Lung microvascular endothelial cell (primary cell): ENCODE results near the gene LORICRIN. TPM values are rescaled to one million over a fixed set of nuclear protein-coding genes. Genes with fewer than 3 reads are reported as not detected.
A peak's percentile ranks its signal among the peaks of the same experiment; 100 is the strongest.

Experiments
- DNase-seq, 2 donors: peaks; one replicate each; pipeline versions ENCODE4 v3.0.0 to v3.0.0-alpha.2; 2010; ENCODE audit warnings: low read depth in 2 of 2
- total RNA-seq: library from RNA; depleted of rRNA; stranded (reverse); fragments of >200 nt; gene quantifications from 2 replicates; pipeline ENCODE4 v1.2.1, GENCODE V29; 2014

Gene LORICRIN, protein sequence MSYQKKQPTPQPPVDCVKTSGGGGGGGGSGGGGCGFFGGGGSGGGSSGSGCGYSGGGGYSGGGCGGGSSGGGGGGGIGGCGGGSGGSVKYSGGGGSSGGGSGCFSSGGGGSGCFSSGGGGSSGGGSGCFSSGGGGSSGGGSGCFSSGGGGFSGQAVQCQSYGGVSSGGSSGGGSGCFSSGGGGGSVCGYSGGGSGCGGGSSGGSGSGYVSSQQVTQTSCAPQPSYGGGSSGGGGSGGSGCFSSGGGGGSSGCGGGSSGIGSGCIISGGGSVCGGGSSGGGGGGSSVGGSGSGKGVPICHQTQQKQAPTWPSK
- total RNA-seq = not detected in 2 replicates

DNA sequence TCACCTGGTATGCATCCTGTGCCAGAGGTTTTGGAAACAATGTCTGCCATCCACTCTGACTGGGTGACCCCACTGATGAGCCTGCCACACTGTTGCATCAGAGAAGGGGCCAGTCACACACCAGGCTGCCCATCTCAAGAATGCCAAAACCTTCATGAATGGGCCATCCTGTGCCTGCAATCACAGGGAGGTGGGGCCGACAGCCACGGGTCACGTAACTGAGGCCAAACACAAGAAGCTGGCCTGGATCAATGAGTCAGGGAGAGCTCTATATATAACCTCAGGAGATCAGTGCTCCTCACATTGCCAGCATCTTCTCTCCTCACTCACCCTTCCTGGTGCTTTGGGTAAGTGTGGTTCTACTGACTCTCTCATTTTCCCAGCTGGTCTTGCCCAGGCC lies at the start of gene LORICRIN:
TSS of gene LORICRIN (plus strand) at position 301 of the 400 bp plus-strand sequence. CDS start 1,263 bp downstream, outside the sequence.
- no peak for DNase-seq

- DNase-seq = no peak
Observed at GRCh38 chr1:153210206-153210605, 49.3 kb upstream of the LORICRIN start.

DNA sequence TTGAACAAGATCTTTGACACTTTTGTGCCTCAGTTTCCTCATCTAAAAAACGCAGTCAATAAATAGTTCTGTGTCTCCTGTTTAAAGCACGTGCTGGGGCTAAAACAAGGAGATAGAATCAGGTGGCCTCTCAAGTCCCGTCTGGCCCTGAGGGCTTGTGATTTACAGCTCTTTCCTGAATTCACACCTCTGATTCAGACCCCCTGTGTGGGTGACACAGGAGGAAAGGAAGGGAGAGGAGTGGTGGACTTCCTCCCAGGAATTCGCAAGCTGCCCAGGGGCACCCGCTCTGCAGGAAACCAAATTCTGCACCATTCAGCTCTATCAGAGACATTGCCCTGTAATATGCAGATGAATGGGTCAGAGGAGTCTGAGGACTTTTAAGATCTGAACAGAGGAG lies 47.3 kb upstream of the LORICRIN start:
- no peak for DNase-seq

DNA sequence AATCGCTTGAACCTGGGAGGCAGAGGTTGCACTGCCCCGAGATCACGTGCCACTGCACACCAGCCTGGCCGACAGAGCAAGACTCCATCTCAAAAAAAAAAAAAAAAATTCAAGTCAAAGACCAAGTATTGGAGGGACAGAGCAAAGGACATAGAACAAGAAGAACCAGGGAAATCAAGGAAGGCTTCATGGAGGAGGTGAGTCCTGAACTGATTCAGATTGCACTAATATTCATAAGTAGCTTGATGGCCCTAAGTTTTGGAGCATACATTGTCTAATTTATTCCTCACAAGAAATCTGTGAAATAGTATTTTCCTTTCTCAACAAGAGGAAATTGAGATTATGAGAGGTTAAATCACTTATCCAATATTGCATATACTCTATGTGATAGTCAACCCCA lies 46.0 kb upstream of the LORICRIN start:
- DNase-seq = no peak

GRCh38 chr1:153217212-153217611 lies 42.3 kb upstream of the LORICRIN start, which contains the start of gene PRR9:
PRR9 (plus strand) TSS chr1:153217584; CDS start chr1:153218145, 561 bp downstream.
- no peak for DNase-seq

DNA sequence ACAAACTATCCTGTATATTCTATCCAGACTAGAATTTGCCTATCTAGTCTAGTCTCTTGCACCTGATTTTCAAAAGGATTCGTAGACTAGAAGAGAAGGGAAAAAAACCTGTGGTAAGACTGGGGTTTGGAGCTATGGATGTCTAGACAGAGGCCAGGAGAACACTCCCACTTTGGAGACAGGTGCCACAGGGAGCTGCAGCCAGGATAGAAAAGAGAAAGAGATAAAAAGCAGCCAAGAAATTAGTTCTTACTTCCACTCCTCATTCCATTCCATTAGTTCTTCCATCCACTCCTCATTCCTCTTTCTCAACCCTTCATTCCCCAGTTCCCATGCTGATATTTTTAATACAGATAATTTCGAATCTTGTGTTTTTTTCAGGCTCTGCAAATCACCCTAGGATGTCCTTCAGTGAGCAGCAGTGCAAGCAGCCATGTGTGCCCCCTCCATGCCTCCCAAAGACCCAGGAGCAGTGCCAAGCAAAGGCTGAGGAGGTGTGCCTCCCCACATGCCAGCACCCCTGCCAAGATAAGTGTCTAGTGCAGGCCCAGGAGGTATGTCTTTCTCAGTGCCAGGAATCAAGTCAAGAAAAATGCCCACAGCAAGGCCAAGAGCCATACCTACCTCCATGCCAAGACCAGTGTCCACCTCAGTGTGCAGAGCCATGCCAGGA lies 41.6 kb upstream of the LORICRIN start:
- no peak for DNase-seq

GRCh38 chr1:153220606-153221303 lies 38.7 kb upstream of the LORICRIN start:
- no peak for DNase-seq

DNA sequence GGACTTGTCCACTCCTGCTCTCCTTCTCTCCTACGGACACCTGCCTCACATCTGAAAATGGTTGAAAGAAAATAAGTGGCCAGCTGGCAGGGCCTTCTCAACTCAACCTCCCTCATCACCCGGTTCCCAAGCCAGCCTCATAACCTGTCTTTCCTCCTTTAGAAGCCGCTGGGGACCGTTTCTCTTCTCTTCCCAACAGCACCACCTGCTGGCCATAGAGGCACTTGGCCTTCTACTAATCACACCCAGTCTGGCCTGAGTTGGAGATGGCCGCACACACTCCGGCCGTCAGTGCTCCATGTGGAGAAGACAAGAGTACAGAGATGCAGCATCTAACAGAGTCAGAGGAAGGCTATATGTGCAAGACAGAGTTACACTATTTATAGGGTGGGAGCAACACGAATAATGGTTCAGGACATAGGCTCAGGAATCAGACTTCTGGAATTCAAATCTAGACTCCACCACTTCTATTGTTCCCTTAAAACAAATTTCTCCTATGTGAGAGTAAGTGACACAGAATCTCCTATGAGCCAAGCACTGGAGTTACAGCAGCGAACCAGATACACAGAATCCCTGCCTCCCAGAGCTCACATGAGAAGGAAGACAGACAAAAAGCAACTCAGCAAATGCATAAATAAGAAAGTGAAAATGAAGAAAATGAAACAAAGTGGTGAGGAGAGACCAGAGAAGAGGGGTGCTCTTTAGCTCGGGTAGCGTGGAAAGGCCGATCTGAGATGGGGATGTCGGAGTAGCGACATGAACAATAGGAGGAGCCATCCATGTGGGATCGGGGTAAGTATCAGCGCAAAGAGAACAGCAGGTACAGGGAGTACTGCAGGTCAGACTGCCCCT lies 36.2 kb upstream of the LORICRIN start:
- peak; percentile 59 for DNase-seq

DNA sequence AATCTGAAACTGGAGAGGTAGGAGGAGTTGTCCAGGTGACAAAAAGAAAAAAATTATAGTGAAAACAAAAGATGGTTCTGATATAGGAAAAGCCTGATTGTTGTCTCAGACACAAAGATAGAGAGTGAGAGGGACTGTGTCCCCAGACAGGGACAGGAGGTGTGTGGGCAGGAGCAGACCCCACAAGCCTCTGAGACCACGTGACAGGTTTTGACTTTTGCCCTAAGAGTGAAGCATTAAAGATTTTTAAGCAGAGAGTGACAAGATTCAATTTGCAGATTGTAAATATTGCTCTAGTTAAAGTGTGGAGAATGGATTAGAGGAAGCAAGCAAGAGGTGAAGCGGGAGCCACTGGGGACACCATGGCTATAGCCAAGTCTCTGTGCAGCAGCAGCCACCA lies 31.7 kb upstream of the LORICRIN start:
- DNase-seq = no peak

- no peak for DNase-seq
Observed at GRCh38 chr1:153228491-153228890, 31.0 kb upstream of the LORICRIN start.

GRCh38 chr1:153229076-153229829 lies 30.2 kb upstream of the LORICRIN start:
- peak; percentile 3 to 8 for DNase-seq

DNA sequence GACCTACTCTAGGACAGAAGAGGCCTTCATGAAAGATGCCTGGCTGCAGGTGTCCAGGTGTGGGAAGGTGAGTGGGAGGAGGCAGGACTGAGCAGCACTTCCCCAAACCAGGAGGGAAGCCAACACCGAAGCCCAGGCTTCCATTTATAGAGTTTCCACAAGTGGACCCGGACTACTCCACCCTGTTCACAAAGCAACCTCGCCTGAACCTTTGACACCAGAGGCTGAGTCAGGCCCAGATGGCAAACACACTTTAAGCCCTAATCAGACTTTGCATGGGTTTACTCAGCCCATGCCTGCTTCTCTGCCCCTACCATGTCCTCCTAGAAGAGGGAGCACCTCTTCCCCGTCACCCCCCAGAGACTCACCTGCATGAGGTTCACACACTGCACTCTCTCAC lies 28.1 kb upstream of the LORICRIN start:
- no peak for DNase-seq

DNA sequence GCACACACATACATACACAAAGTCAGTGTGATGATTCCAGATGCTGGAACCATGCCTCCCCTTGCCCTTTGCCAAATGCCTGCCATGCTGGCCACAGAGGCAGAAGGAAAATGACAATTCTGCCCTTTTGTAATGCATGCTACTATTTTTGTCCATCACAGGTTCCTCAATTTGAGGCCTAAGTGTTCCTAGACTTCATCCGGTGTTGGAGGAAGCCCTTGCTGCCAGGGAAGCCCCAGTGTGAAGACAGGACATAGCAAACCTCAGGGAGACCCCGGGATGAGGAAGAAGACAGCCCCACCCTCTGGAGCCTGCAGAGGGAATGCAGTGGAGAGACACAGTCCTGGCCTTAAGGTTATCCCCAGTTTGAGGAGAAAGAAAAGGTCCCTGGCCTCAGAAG lies 27.7 kb upstream of the LORICRIN start:
- DNase-seq = no peak

DNA sequence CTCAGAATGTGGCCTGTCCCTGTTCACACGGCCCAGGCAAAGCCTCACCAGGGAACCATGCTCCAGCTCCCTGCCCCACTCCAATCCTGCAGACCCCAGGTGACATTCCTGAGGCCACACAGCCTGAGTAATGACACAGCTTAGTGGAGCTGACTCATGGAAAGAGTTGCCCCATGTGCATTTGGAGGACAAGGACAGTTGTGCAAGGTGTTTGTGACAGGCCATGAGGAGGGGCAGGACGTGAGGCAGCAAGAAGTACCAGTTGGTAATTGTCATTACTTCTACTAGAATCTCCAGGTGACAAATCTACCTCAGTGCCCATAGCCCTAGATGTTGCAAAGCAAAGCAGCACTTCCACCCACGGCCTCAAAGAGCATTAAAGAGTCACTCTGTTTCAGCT lies 26.9 kb upstream of the LORICRIN start:
- no peak for DNase-seq

- DNase-seq = no peak
Observed at GRCh38 chr1:153233448-153233847, 26.0 kb upstream of the LORICRIN start.

DNA sequence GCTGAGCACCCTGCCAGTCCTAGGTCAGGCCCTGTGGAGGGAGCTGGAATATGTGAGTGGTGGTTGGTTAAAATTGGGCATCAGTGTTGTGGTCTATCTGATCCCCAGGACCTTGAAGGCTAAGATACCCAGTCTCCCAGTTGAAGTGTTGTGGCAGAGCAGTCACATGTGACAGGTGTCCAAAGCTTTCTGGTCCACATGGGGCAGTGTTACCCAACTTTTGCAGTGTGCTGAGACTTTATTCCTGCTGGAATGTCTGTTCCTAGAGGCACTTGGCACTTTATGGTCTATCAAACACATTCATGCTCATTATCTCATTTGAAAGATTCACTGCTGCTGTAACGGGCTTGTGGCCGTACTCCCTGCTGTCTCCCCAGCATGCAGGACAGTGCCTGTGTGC lies 21.0 kb upstream of the LORICRIN start:
- DNase-seq = no peak

GRCh38 chr1:153242160-153242559 lies 17.3 kb upstream of the LORICRIN start:
- no peak for DNase-seq

GRCh38 chr1:153245466-153245865 lies 14.0 kb upstream of the LORICRIN start:
- no peak for DNase-seq

DNA sequence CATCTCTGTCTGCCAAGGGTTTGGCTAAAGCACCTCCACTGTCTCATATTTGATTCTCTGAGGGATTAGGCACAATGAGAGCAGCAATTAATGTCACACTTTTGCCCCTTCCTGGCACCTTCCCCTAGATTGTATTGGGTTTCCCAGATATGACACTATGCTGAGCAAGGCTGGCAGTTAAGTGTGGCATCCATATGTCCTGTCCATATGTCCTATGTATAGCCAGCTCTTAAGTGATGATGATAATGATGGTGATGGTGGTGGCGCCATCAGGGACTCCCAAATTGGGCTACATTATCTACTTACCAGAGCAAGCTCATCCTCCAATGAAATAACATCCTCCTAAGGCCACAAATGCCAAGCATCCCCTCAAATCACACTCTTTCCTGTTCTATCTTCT lies 13.5 kb upstream of the LORICRIN start:
- no peak for DNase-seq

DNA sequence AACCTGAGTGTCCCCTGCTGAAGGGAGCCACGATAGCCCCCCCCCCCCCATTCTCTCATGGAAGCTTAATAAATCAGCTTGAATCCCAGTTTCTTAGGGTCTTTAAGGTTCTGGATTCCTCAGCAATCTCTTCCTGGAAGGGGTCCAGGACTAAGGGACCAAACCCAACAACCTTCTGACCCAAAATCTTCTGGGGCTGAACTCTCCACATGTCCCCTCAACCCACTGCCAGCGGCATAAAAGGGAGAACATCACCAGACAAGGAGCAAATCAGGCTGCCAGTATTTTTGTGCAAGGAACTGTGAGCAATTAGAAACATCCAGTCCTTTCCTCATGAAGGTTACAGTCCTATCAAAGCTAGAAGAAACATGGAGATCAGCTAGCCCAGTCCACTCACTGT lies 12.7 kb upstream of the LORICRIN start:
- DNase-seq = no peak
